Heart left ventricle (tissue), 13 donors: ENCODE measurements around the gene PSMD11.

Experiments used
- CTCF ChIP-seq, 12 donors: fragments of 200-600 bp; sonication (generic) in 4 of 12; IDR thresholded peaks; one replicate each; pipeline versions ENCODE4 v1.5.0 to v1.8.0; 2018 to 2022; ENCODE audit warnings: antibody characterized with exemption in 12 of 12, mild to moderate bottlenecking in 5 of 12
- POLR2A ChIP-seq, 2 donors: fragments of 450-650 bp; IDR thresholded peaks; one replicate each; pipeline ENCODE4 v1.6.1; 2017; ENCODE audit warnings: antibody characterized with exemption in 2 of 2, mild to moderate bottlenecking in 2 of 2, moderate library complexity in 2 of 2
- donor health status: ischemic (EF 13 %, LVEDD 7.1; RV severe dilation, severe dysfunction).
- donor health status: DM: no; HTN: yes; CAD: no.
- donor health status: DM: no; HTN: no; CAD: no.
- donor health status: ischemic (EF 25% LVEDD 6.9; RV normal size, moderate dysfunction).
- donor health status: ischemic (EF 25% LVEDD 5.7; RV mildly dilated, moderate dysfunction).
- donor health status: ischemic (EF 35%, LVEDD 5.7; RV mildly dilated, moderate dysfunction).
- donor health status: nonischemic (EF 11% LVEDD 7.7; RV severe dilation, severe dysfunction).
- donor health status: DM: yes; HTN: yes; CAD: no.
- donor health status: PGD.
- donor health status: ischemic (EF 29% LVEDD 5.4; RV normal size, mild dysfunction).
- donor health status: nonischemic (EF 23%, LVEDD 6.1; RV moderate dilation, normal function).

- TF ChIP-seq CTCF (IDR thresholded peaks at IDR 0.05) (no peak), POLR2A (IDR thresholded peaks at IDR 0.05) (no peak)
Observed at GRCh38 chr17:32463304-32463703, 19.0 kb downstream of the PSMD11 start.
